EL (cell line): ENCODE measurements around the gene KLHL42.

Source experiments
- DNase-seq: peaks from one replicate; pipeline ENCODE4 v3.0.0-alpha.2; 2016

The KLHL42 gene

DNA sequence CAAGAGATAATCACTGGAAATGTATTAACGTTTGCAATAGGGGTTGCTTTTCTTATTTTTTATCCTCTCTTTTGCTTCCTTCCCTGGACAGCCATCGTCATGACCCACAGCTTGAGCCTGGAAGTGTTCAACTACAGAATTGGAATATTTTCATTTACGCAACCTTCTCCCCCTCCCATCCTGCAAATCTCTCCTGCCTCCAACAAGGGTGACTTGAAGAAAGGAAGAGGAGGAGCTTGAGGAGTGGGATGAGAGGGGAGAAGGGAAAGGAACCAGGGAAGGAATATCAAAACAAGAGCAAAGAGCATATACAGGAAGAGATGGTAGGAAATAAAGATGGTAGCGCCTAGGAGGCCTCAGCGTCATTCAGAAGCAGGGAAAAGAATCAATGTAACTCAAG, 1.6 kb downstream of the KLHL42 start:
- peak; percentile 32 for DNase-seq

DNA sequence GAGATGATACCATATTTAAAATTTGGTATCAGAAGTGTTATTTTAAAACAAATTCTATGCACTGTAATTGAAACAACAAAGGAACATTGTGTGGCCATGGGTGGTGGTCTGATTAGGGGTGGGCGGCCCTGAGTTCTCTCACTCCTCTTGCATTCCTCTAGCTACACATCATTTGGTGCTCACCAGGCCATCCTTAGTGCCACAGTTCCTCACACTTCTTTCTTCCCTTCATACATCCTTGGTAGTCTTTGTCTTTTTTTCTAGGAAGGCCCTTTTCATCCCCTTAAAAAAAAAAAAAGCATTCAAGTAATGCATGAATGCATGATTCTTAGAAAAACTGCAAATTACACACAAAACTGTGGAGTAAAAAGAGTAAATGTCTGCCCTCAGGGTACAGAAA, 2.4 kb downstream of the KLHL42 start:
- DNase-seq = peak; percentile 11

DNA sequence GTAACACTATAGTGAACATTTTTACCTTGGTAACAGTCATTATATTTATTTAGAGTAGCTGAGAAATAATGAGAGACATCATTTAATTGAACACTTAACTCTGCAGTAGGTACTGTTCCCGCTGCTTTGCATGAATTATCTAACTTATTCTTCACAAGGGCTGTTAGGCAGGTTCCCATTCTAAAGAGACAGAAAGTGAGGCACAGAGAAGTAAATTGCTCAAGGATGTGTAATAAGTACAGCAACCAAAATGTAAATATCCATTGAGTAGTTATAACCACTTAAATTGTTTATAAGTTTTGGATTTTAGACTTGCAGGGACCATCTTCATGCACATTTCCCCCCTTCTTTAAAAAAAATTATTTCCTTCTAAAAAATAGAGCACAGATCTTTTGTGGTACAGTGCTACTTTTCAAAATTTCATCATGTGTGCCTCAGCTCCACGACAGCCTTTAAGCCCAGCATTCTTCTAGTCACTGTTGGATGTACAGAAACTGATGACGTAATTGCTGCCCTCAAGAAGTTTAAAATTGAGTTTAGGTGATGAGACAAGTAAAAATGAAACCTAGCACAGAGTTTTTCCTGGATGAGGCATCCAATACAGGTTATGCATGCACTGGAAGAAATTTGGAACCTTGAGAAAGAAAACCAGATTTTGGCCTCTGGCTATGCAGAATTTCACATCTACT, 6.0 kb downstream of the KLHL42 start:
- DNase-seq = peak; percentile 83

- no peak for DNase-seq
These were observed 7.5 kb downstream of the KLHL42 start for GRCh38 chr12:27787559-27787958.

DNA sequence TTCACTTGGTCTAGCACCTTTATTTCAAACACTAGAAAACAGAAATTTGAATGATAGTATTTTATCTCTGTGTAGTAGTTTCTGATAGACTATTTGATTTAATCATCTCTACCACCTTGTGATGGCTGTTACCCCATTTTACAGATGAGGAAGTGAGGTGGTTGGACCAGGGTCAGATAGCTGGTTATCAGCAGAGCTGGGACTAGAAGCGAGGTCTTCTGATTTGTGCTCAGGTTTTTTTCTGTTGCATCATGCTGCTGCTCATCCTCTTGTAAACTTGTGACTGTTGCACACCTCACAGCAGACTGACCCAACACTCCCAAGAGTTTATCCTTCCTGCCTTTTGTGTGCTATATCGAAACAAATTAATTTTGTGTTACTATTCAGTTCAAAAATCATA, 10.1 kb downstream of the KLHL42 start:
- DNase-seq = no peak

DNA sequence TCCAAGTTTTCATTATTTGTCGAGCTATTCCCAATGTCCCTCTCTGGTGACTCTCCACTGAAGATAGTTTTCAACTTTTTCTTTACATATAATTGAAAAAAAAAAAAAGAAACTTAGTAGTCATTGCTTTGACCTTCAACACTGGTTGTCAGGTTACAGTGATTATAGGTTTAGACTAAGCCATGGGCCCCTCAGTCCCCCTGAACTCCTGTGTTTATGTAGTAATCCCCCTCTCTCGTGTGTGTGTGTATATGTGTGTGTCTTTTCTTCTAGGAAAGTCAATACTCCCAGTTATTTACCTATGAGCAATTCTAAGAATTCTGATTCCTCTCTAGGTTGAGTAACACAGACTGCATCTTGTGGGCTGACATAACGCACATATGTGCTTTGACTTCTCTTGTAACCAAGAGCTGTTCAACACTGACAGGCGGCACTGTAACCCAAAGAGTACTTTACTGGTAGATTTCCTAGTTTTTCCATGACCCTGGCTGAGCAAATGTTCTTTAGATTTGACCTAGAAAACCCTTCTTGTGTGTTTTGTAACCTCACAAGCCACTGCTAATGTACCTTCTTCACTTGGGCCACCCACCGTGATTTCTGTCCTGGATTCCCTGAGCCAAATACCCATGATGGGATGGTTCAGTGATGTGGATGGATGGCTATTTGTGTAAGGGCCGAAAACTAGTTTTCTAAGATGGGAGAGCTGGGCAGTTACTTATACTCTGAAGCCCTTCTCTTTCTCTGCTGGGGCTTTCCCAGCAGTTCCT, 15.0 kb downstream of the KLHL42 start:
- no peak for DNase-seq

DNA sequence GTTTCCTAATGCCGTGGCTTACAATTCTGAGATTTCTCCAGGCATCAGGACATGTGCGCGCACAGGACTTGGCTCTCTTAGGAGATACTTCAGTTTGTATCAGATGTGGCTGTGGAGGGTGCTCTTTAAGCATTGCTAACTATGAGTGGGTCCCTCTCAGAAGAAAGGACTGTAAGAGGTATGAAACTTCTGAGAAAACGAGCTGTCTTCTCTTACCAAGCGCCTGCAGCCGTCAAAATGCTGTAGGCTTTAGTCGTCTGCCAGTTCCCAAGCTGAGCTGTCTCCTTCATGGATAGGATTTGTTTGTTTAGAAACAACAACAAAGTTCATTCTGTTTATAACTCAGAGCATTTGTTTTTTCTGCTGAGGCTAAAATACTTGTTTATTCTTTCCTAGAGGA, 16.1 kb downstream of the KLHL42 start:
- no peak for DNase-seq

DNA sequence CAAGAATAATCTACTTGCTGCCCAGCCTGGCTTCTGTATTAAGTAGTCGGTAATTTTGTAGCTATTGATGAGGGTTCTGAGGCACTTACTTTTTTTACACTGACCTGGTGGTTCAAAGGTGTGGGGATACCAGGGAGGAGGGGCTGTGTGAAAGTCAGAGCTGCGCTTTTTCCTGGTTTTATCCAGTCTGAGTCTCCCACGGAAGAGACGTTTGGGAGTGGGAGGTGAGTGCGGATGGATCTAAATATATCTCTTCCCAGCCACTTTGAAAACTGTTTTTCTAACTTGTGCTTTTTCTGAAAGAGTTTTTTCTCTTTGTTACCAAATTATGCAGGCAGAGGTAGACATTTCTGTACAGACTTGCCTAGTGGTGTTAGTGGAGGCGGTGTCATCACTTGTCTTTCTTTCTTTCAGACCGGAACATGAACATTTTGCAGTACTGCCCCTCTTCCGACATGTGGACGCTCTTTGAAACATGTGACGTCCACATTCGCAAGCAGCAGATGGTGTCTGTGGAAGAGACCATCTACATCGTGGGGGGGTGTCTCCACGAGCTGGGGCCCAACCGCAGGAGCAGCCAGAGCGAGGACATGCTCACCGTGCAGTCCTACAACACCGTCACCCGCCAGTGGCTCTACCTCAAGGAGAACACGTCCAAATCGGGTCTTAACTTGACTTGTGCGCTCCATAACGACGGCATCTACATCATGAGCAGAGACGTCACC, 17.4 kb downstream of the KLHL42 start:
- no peak for DNase-seq

- no peak for DNase-seq
These were observed 20.8 kb downstream of the KLHL42 start for GRCh38 chr12:27800819-27801218.

DNA sequence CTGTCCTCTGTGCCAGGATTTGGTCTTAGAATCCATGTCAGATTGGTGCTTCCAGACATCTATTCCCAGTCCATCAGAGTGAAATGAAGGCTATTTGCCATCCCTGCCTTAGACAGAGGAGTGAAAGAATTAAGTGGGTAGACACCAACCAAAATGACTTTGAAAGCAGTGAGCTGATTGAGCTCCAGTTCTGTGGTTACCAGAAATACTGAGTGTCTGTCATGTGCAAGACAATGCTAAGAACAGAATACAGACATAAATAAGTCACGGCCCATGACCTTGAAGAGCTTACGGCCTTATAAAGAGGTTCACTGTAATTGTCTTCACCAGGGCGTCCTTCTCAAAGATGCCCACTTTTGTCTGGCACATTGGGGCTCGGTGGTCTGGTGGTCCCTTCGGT, 21.6 kb downstream of the KLHL42 start:
- DNase-seq = no peak

DNA sequence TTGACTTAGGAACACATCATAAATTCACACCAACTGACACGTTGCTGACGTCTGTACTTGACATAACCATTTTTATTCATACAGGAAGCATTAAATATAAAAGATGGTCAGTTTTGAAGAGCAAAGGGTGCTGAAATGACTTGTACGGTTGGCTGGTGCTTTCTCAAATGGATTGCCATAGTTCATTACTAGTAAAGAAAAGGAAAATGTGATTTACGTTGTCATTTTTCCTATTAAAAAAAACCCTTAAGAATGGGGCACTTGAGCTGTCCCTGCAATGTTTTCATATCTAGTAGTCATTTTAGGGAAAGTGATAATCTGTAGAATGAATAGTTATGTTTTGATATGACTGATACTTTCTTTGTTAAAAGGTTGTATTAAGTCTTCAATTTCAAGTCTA, 22.5 kb downstream of the KLHL42 start:
- DNase-seq = no peak

DNA sequence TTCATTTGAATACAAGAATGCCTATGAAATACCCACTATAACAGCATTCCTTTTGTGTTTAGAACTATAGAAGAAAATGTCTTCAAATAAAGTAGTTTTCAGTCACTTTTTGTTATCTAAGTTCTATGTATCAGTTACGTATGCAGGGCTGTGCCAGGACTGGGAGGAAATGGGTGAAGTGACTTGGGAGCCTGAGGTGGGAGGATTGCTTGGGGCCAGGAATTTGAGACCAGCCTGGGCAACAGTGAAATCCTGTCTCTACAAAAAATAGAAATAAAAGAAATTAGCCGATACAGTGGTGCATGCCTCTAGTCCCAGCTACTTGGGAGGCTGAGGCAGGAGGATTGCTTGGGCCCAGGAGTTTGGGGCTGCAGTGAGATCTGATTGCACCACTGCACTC, 22.9 kb downstream of the KLHL42 start:
- no peak for DNase-seq

- DNase-seq = no peak
These were observed 25.2 kb downstream of the KLHL42 start for GRCh38 chr12:27805238-27805637.

GRCh38 chr12:27806259-27806658, 26.2 kb downstream of the KLHL42 start:
- DNase-seq = no peak

DNA sequence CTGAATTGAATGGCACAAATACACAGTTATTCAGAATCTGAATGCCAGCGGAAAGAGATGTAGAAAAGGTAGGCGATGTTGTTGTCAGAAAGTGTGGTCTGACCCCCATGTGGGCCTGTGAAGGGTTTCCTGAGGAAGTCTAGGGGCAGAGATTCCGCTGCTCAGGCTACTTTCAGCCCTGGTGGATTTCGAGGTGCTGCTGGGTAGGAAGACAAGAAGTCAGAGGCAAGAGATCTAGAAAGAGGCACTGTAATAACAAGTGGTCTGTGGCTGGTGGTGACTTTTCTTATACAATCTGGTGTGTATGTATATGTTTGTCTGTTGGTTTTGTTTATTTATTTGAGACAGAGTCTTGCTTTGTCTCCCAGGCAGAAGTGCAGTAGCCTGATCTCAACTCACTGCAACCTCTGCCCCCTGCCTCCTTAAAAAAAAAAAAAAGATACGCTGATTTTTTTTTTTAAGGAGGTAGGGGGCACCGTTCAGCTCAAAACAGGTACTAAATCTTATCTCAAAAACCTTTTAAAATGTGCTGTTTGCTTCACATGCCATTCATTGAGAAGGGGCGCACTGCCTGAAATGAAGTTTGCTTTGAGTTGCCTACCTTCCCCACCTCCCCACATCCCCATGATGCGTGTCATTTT, 27.1 kb downstream of the KLHL42 start:
- DNase-seq = no peak

DNA sequence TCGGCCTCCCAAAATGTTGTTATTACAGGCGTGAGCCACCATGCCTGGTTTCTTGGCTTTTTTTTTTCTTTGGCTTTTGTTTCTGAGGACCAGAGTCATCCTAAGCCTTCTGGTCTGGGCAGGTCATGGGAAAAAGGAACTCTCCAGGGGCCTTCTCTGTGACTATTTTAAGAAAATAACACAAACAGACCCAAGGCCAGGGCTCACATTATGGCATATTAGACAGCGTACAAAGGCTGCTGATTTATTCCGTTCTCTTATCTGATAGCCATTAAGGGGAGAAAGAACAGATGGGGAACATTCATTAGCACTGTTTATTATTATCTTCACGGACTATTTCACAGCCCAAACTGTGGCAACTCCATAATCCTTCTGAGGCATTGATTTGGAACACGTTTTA, 28.8 kb downstream of the KLHL42 start:
- DNase-seq = no peak

GRCh38 chr12:27810756-27811155, 30.7 kb downstream of the KLHL42 start:
- peak; percentile 7 for DNase-seq

GRCh38 chr12:27812502-27812901, 32.5 kb downstream of the KLHL42 start:
- DNase-seq = no peak

GRCh38 chr12:27814411-27814810, 34.4 kb downstream of the KLHL42 start:
- DNase-seq = no peak

GRCh38 chr12:27814851-27815591, 35.0 kb downstream of the KLHL42 start:
- no peak for DNase-seq

DNA sequence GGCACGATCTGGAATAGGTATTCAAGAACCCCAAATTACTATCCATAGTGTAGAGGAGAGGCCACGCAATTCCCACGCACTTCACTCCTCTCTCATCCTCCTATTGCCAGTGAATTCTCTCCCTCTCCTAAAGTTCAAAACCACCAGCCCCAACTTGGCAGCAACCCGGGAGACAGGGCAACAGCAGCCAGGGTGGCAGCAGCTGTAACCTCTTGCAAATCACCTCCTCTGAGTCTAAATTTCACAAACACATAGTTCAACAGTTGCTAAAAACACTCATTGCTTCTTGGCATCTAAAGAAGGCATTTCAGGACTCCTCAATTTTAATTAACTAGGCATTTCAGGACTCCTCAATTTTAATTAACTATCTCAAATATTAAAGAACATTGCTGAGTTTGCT, 37.7 kb downstream of the KLHL42 start:
- no peak for DNase-seq

- no peak for DNase-seq
These were observed 38.4 kb downstream of the KLHL42 start for GRCh38 chr12:27818401-27818918.

DNA sequence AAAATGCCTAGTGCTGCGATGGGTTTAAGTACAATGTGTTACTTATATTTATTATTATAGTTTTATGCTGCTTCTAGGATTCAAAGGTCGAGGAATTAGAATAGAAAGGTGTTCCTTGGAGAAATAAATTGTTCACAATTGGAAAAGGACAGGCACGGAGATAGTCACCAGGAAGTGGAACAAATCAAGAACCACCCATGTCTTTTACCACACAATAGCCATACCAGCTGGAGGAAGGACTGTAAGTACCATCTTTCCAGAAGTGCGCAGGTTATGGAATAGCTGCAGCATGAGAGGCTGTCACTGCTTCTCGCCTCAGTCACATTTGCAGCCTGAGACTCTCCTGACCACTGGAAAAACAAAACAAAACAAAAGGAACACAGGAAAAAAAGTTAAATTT, 40.5 kb downstream of the KLHL42 start:
- no peak for DNase-seq
